GM21529 (cell line): Measurements from ENCODE around the gene DENR.
"Not testable (repeated sequence)": the region's sequence is repeated elsewhere in the genome, so short reads cannot be mapped to it uniquely, and the experiment has no call there.

Experiments used
- ATAC-seq: cut with Tn5 transposase; IDR thresholded peaks from one replicate; pipeline ENCODE4 v1.9.1; 2021; ENCODE audit not compliant: unreplicated experiment

Gene DENR, protein sequence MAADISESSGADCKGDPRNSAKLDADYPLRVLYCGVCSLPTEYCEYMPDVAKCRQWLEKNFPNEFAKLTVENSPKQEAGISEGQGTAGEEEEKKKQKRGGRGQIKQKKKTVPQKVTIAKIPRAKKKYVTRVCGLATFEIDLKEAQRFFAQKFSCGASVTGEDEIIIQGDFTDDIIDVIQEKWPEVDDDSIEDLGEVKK

DNA sequence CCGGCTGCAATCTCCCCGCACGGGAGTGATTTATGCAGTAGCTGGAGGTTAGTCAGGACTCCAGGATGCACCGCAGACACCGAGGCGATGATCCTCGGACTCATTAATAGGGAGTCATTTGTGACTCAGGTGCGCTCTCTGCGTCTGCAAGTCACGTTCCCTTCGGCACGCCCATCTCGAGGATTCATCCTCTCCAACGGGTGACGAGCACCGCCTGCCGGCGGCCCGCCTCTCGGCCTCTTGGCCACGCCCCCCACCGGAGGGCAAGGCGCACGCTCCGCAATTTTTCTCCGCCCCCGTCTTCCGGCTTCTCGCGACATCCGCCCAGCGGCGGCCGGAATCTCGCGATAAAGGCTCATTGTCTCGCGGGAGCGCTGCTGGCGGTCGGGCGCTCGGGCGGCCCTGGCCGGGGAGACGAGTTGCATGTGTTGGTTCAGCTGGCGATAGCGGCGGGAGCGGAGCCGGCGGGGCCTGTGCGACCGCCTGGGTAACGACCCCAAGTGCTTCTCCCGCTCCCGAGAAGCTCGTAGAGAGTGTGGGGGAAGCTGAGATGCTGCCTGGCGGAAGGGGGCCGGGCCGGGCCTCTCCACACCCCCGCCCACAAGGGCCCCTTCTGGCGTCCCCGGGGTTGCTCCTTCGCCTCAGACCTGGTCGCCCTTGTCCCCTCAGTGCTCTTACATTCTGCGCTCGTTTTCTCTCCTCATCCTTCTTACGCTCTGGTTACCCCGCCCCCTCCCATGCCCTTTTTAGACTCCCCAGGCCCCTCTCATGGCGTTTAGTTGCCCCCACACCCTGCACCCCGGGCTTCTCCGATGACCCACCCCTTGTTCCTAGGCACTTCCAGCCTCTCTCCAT, at the start of gene DENR:
TSS of gene DENR (plus strand) at position 361 of the 855 bp plus-strand sequence. CDS start 878 bp downstream, outside the sequence.
- peak; percentile 91 for ATAC-seq

DNA sequence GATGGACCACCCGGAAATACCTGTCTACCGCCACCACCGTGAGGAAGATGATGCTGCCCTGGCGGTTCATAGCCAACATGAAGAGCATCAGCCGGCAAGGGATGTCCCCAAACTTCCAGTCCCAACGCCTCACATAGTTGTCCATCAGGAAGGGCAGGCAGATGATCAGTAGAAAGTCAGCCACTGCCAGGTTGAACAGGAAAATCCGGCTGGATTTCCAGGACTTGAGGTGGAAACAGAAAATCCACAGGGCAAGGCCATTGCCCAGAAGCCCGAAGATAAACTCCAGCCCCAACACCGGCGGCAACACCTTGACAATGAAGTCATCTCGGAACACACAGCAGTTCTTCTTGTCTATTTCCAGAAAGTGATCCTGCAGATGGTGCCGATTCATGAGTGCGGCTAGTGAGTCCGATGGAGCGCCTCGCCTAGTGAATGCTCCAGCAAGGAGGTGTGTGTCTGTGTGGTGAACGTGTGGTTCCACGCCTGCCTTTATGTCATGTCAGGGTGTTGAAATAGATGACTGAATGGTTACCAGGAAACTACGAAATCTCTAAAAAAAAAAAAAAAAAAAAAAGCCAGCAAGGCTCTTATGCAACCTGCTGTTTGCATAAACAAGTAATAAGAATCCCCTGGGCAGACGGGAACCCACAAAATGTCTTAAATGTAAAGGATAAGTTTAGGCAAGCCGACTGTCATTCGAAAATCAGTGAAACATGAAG, 49.6 kb upstream of the DENR start, which contains the start of gene HCAR2:
TSS of gene HCAR2 (minus strand) at position 468 of the 722 bp plus-strand sequence. CDS start at position 394, 74 bp downstream.
- ATAC-seq, result not testable (repeated sequence)

DNA sequence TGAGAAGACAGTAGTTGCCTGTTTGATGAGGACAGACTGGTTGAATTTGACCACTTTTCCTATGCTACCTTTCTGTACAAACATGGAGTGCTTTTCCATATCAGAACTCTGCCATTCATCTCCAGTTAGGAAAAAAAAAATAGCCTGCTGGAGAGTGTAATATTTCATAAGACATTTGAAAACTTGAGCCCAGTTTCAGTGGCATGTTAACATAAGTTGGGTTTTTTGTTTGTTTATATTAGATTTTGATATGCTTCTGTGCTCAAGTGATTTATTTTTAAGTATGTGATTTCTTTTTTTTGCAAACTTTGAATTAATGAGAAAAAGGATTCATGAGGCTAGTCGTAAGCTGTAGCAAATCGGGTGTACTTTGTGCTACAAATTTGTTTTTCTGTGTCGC, 48.8 kb upstream of the DENR start:
- ATAC-seq, result not testable (repeated sequence)

DNA sequence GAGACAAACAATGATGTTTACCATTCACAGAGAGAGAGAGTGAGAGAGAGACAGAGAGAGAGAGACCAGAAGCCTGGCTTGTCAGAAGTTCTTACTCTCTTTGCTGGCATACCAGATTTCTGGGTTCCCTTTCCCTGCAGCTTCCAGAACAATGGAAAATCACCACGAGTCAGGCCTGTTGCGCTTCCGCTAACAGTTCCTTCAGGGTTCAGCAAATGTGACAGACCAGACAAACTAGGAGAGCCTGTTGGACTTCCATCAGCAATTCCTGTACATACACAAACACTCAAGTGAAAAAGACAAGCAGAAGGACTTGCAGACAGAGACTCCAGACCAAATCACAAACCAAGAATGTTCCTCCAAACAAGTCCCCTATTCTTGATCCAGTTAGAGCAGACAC, 43.3 kb upstream of the DENR start:
- ATAC-seq, result not testable (repeated sequence)

DNA sequence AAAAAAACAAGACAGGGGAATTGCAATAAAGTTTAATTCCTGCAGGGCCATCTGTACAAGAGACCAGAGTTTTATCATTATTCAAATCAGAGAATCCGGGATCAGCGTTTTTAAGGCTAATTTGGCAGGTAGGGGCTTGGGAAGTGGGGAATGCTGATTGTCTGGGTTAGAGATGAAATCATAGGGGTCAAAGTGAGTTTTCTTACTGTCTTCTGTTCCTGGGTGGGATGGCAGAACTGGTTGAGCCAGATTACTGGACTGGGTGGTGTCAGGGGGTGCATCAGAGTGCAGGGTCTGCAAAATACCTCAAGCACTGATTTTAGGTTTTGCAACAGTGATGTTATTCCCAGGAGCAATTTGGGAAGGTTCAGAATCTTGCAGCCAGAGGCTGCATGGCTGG, 42.3 kb upstream of the DENR start:
- ATAC-seq, result not testable (repeated sequence)

DNA sequence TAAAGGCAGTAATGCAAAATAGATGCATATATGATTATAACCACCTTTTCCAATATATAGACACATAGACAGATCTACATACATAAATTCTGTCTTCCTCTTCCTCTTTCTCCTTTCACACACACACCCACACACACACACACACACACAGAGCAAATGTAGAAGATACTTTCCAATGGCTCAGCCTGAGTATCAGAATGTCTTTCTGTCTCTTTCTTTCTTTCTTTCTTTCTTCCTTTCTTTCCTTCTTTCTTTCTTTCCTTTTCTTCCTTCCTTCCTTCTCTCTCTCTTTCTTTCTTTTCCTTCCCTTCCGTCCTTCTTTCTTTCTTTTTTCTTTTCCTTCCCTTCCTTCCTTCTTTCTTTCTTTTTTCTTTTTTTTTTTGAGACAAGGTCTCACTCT, 41.4 kb upstream of the DENR start:
- ATAC-seq, result not testable (repeated sequence)

DNA sequence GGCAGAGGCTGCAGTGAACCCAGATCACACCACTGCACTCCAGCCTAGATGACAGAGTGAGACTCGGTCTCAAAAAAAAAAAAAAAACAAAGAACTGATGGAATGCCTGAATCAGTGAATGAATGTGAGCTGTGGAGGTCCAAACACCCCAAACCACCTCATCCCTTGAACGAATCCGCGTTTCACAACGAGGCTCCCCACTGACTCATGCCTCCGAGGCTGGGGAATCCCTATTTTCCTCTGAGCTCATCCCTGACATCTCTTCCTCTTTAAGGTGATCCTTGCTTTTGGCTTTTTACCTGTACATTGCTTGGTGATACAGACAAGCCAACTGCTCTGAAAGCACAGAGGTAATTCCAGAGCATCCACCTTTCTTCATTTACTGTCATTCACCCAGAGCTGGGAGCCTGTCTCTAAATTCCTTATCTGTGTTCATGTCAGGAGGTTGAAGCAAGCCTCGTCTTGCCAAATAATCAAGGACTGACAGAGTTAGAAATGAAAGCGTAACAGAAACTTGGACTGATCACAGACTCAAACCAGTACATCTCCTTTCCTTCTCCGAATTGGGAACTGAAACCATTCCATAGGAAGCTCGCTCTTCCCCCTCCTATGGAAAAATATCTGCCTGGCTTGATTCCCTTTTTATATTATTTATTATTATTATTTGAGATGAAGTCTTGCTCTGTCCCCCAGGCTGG, 39.0 kb upstream of the DENR start:
- ATAC-seq, result not testable (repeated sequence)

DNA sequence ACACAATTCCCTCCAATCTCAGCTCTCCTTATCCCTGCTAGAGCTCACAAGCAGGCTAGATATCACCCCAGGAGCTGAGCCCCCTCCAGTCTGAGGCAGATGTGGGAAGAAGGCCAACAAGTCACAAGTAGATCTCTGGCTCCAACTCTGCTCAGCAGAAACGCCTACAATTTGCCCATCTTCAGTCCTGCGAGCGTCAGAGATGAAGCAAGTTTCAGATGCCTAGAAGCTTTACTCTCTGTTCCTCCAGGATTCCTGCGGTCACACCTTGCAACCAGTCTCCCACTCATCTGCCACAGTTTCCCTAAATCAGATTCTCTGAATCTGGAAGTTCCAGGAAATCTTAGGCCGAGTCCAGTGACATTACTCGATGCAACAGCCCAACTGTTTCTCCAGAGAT, 37.4 kb upstream of the DENR start:
- not testable (repeated sequence) for ATAC-seq

DNA sequence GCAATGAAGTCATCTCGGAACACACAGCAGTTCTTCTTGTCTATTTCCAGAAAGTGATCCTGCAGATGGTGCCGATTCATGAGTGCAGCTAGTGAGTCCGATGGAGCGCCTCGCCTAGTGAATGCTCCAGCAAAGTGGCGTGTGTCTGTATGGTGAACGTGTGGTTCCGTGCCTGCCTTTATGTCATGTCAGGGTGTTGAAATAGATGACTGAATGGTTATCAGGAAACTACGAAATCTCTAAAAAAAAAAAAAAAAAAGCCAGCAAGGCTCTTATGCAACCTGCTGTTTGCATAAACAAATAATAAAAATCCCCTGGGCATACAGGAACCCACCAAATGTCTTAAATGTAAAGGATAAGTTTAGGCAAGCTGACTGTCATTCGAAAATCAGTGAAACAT, 36.0 kb upstream of the DENR start, which contains the start of gene HCAR3:
TSS of gene HCAR3 (minus strand) at position 154 of the 400 bp plus-strand sequence. CDS start at position 80, 74 bp downstream.
- peak; percentile 36 for ATAC-seq

DNA sequence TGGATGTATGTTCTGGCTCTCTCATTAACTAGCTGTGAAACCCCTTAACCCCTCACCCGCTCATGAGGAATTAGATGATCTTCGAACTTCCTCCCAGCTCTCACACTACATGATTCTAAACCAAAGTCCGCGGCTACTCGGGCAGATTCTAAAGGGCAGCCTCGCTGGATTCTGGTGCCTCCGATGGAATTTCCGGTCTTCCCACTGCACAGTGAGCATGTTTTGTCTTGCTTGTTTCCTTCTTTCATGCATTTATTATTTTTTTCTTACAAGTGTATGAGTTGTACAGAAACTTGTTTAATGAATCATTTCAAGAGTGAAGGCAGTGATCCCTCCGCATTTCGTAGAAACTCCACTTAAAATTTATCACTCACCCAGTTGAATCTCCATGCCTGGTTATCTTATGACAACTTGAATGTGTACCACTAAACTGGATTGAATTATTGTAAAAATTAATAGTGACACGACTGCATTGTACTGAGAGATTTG, 31.5 kb upstream of the DENR start:
- no peak for ATAC-seq

DNA sequence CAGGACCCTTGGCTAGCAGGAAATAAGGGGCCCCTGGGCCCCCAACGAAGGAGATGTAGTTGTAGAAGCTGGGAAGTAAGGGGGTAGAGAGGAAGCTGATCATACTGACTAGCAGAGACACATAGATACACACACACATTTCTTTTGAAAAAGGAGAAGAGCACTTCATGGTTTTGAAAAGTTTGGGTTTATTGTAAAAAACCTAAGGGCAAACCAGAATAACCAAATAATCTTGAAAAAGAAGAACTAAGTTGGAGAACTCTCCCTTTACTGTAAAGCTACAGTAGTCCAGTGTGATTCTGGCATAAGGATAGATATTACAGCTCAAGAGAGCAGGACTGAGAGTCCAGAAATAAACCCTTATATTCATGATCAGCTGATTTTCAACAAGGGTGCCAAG, 30.2 kb upstream of the DENR start:
- no peak for ATAC-seq

DNA sequence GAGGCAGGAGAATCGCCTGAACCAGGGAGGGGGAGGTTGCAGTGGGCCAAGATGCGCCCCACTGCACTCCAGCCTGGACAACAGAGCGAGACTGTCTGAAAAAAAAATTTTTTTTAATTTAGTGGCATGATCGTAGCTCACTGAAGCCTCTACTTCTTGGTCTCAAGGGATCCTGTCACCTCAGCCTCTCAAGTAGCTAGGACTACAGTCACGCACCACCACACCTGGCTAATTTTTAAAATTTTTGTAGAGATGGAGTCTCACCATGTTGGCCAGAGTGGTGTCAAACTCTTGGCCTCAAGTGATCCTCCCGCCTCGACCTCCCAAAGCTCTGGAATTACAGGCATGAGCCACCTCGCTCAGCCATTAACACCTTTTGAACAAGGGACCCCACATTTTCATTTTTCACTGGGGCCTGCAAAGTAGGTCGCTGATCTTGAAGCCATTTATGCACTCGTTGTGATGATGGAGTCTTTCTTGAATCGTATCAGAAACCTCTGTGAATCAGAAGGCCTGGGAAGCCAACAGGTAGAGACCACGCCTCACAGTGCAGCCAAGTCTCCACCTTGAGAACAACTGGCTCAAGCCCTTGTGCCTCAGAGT, 27.9 kb upstream of the DENR start:
- no peak for ATAC-seq

DNA sequence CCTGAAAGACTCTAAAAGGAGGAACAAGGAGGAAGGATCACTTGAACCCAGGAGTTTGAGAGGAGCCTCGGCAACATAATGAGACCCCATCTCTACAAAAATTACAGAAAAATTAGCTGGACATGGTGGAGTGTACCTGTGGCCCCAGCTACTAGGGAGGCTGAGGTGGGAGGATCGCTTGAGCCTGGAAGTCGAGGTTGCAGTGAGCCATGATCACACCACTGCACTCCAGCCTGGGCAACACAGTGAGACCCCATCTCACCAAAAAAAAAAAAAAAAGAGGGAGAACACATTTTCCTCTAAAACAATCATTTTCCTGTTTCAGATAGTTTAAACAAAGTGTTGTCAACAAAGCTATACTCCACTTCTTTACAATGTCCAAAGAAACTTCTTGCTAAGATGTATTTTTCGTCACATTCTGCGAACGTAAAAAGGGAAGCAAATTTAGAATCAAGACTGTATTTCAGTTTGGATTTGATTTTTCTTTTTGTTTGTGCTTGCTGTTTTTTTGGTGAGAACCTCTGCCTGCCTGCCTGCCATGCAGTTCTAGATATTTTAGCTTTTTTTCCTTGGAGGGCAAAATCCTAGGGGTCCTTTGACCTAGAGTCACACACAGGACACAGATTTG, 27.1 kb upstream of the DENR start:
- ATAC-seq, result no peak

DNA sequence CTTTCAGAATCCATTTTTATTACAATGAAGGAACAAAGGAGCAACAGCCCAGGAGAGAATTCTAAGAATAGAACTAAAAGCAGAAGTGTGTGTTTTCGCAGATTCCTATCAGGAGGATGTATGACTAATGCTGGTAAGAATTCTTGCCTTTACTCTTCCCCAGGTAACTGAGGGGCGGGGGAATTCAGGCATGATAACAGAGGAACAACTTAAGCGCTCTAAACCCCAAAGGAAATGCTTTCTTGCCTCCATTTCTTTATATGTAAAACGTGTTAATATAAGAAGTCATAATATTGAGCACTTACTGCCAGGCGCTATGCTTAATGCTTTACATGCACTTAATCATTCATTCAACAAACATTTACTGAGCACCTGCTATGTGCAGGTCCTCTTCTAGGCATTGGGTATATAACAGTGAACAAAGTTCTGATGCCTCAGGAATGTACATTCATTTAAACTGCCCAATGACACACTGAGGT, 26.5 kb upstream of the DENR start:
- peak; percentile 40 for ATAC-seq

DNA sequence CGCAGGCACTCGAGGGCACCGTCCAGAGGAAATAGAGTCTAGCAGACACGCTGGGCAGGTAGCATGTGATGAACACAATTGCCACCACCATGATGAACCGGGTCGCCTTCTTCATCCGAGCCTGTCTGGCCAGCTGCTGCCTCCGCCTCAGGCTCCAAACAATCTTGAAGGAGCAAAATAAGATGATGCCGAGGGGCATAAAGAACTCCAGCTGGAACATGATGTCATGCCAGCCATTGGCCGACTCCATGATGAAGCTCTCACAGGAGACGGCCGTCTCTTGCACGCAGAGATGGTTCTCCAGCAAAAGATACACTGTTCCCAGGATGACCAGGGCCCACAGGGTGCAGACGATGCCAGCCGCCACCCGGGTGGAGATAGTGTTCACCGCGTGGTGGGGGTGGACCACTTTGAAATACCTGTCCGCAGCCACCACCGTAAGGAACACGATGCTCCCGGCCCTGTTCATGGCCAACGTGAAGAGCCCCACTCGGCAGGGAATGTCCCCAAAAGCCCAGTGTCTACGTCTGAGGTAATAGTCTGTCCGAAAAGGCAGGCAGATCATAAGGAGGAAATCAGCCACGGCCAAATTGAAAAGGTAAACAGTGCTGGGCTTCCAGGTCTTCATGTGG, 22.9 kb upstream of the DENR start:
- ATAC-seq, result no peak

DNA sequence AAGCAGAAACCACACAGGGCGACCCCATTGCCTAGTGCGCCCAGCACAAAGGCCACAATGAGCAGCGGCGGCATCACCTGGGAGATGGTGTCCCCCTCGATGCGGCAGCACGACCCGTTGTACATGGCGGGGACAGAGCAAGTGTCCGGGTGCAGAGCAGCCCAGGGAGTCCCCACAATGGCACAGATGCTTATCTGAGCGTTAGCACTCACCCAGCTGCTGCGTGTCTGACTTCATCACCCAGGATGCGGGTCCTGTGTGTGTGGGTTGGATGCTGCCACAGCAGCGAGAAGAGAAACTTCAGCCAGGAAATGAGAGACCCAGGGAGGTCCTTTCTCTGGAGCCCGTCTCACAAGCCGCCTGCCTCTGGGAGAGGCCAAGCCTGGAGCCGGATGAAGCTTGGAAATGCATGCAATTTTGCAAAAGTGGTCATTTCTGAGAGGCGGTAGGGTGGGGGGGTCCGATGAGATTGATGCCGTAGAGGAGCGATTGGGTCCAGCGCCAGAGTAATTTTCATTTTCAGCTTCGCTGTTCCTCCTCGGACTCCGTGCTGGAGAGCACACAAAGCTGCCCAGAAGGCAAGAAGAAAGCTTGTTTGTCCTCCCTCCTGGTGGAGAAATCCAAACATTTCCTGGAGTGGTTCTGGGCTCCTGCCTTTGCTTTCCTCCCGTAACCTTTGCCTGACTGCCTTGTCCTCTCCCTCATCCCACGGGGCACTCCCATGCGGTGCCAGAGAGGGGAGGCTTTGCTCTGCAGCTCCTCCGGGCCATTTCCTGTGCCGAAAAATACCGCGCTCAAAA, 22.2 kb upstream of the DENR start, which contains the start of gene HCAR1:
TSS of gene HCAR1 (minus strand) at position 630 of the 800 bp plus-strand sequence. CDS start at position 125, 505 bp downstream.
- ATAC-seq, result no peak

DNA sequence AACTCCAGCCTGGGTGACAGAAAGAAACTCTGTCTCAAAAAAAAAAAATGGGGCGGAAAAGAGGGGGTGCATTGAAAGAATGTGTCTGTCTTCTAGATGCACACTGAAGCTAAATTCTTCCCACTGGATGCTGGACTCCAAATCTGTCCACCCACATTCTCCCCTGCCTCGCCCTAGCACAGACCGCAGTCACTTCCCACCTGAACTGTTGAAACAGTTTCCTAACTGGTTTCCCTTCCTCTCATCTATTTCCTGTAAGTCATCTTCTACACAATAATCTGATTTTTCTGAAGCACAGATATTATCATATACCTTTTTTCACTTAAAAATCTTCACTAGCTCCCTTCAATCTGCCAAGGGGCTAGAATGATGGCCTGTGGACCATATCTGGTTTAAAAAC, 20.5 kb upstream of the DENR start:
- ATAC-seq, result no peak

DNA sequence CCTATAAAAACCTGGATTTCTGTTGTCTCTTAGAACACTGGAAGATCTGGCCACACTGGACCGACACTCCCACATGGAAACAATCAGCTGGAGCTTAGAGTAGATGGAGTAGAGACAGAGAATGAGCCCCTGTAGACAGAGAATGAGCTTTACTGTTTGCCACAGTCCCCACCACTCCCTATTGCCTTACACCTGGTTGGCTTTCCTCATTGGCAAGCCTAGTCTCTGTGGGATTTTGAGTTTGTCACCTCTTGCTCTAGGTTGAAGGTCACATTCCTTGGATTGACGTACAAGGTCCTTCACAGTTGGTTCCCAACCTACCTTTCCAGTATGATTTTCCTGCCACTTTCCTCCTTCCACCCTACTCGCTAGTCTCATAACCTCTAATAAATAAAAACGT, 20.0 kb upstream of the DENR start:
- ATAC-seq, result no peak
